ENCODE data around the gene DDX11.
"Not testable (repeated sequence)": the region's sequence is repeated elsewhere in the genome, so short reads cannot be mapped to it uniquely, and the experiment has no call there.

GRCh38 chr12:31087956-31088355 is 14.3 kb downstream of the DDX11 start:
- not testable (repeated sequence) for TF ChIP-seq CTCF (IDR thresholded peaks at IDR 0.05 in 2 of 3, conservative IDR thresholded peaks at IDR 0.05 in 1 of 3; ENCODE audit: borderline replicate concordance in 1 of 3, insufficient read depth in 1 of 3, low read depth in 2 of 3, low read length in 2 of 3); FOSL1 (IDR thresholded peaks at IDR 0.05; ENCODE audit: low read depth); EZH2 (IDR thresholded peaks at IDR 0.05); ATF3 (IDR thresholded peaks at IDR 0.05); EGR1 (IDR thresholded peaks at IDR 0.05; ENCODE audit: low read depth); ZNF274 (IDR thresholded peaks at IDR 0.05; ENCODE audit: low read depth, low read length); RAD21 (IDR thresholded peaks at IDR 0.05; ENCODE audit: low read depth); TCF7L2 (IDR thresholded peaks at IDR 0.05; ENCODE audit: borderline replicate concordance, extremely low read depth, insufficient read depth, insufficient read length); POLR2A (IDR thresholded peaks at IDR 0.05; ENCODE audit: borderline replicate concordance, extremely low read depth, insufficient read depth, insufficient read length); MAX (IDR thresholded peaks at IDR 0.05); REST (IDR thresholded peaks at IDR 0.05; ENCODE audit: low read depth); ZBTB33 (IDR thresholded peaks at IDR 0.05; ENCODE audit: extremely low read depth, insufficient replicate concordance, low read length); POLR2AphosphoS5 (IDR thresholded peaks at IDR 0.05; ENCODE audit: low read depth, low read length)
